A673 (cell line): ENCODE results near the gene CCDC178. TPM values are rescaled to one million over a fixed set of nuclear protein-coding genes. Genes with fewer than 3 reads are reported as not detected.

Experiments
- BruUV-seq: library from RNA; stranded (reverse); fragments of 400-500 nt; replicated peaks from 2 replicates; lab custom pipeline; 2021; lab: Mats Ljungman, UMichigan
- CTCF ChIA-PET: fragments of 300-600 bp; sonication (Branson Sonifier 250); formaldehyde crosslinking; loops from one replicate; lab custom pipeline; 2022; ENCODE audit warnings: antibody characterized with exemption; lab: Charles Lee
- POLR2A ChIA-PET: fragments of 300-600 bp; sonication (Branson Sonifier 250); formaldehyde crosslinking; loops from one replicate; lab custom pipeline; 2022; ENCODE audit warnings: antibody characterized with exemption; ENCODE audit not compliant: low non-redundant PET; lab: Charles Lee
- DNase-seq: peaks from one replicate; pipeline ENCODE4 v3.0.0-alpha.2; 2015; ENCODE audit warnings: low spot score
- H3K27ac ChIP-seq: fragments of 200-600 bp; sonication (generic); 2 replicates; pipeline ENCODE4 v1.5.1; 2016; ENCODE audit warnings: mixed run types, low read depth, mild to moderate bottlenecking, mixed read lengths, antibody characterized with exemption, low read length; ENCODE audit not compliant: poor library complexity, severe bottlenecking
- H3K27me3 ChIP-seq: fragments of 200-600 bp; sonication (generic); replicated peaks from 2 replicates; pipeline ENCODE4 v1.6.1; 2017; ENCODE audit warnings: mixed run types, low read depth, mild to moderate bottlenecking, mixed read lengths, antibody characterized with exemption, low read length; ENCODE audit not compliant: insufficient read depth, poor library complexity
- H3K36me3 ChIP-seq: fragments of 200-600 bp; sonication (generic); 2 replicates; pipeline ENCODE4 v1.6.1; 2016; ENCODE audit warnings: mixed run types, mild to moderate bottlenecking, mixed read lengths, antibody characterized with exemption, low read length; ENCODE audit not compliant: insufficient read depth, poor library complexity, severe bottlenecking
- H3K4me1 ChIP-seq: fragments of 200-600 bp; sonication (generic); 2 replicates; pipeline ENCODE4 v1.6.1; 2017; ENCODE audit warnings: mixed run types, mild to moderate bottlenecking, mixed read lengths, antibody characterized with exemption, low read length; ENCODE audit not compliant: insufficient read depth, poor library complexity, severe bottlenecking
- H3K4me3 ChIP-seq: fragments of 200-600 bp; sonication (generic); 2 replicates; pipeline ENCODE4 v1.5.1; 2016; ENCODE audit warnings: low read depth, mixed run types, mild to moderate bottlenecking, mixed read lengths, low read length; ENCODE audit not compliant: poor library complexity, severe bottlenecking
- H3K9me3 ChIP-seq: fragments of 200-600 bp; sonication (generic); 2 replicates; pipeline ENCODE4 v1.6.1; 2016; ENCODE audit warnings: mixed run types, low read depth, mild to moderate bottlenecking, mixed read lengths, antibody characterized with exemption, low read length; ENCODE audit not compliant: poor library complexity, severe bottlenecking
- EZH2 ChIP-seq: fragments of 200-600 bp; sonication (generic); IDR thresholded peaks from 2 replicates; pipeline ENCODE4 v1.6.1; 2017; ENCODE audit warnings: borderline replicate concordance, low read depth, mild to moderate bottlenecking, mixed read lengths, antibody characterized with exemption, low read length; ENCODE audit not compliant: poor library complexity, severe bottlenecking
- intact Hi-C: fragments of 100-400 bp; cut with micrococcal nuclease; formaldehyde crosslinking; loops from one replicate; pipeline ENCODE4 v1.10.0; 2022; ENCODE audit not compliant: unreplicated experiment
- total RNA-seq: library from RNA; stranded (reverse); gene quantifications from 2 replicates; pipeline ENCODE4 v1.2.3, GENCODE V29; 2021
- TF ChIP-seq, protein P1 (sequence below): fragments of 300-800, 200-600 bp; sonication (generic); conservative IDR thresholded peaks from 2 replicates; pipeline ENCODE4 v1.5.1; 2017; ENCODE audit warnings: low read depth, mild to moderate bottlenecking, antibody characterized with exemption, low read length, moderate library complexity, mixed read lengths

Gene CCDC178
- total RNA-seq, 1 experiment from 2014 or later: not detected

DNA sequence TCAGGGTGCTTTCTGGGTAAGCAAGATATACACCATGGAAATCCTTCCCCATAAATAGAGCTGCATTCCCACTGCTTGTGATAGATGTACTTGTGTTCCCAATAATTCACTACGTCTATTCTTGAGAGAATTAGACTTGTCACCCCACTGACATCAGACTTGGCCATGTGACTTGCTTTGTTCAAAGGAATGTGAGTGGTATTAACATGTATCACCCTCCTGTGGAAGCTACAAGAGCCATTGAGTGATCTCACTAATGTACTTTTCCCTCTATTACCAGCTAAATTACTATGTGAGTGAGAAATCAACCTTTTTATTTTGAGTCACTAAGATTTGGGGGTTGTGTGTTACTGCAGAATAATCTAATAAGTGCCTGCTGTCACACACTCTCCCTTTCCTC is 176.0 kb downstream of the CCDC178 start:
- no peaks in the 10 kb centered on the region for H3K36me3 ChIP-seq
- no peak overlapping the region for H3K4me3 ChIP-seq
- BruUV-seq: no TSS peak
- H3K27ac ChIP-seq: no peak overlapping the region
- H3K27me3 ChIP-seq: no peaks in the 10 kb centered on the region
- H3K4me1 ChIP-seq: no peaks in the 10 kb centered on the region
- DNase-seq: no peak
- H3K9me3 ChIP-seq: no peaks in the 10 kb centered on the region
- ChIA-PET POLR2A (no interaction called here), CTCF (no interaction called here)
- TF ChIP-seq, protein P1, sequence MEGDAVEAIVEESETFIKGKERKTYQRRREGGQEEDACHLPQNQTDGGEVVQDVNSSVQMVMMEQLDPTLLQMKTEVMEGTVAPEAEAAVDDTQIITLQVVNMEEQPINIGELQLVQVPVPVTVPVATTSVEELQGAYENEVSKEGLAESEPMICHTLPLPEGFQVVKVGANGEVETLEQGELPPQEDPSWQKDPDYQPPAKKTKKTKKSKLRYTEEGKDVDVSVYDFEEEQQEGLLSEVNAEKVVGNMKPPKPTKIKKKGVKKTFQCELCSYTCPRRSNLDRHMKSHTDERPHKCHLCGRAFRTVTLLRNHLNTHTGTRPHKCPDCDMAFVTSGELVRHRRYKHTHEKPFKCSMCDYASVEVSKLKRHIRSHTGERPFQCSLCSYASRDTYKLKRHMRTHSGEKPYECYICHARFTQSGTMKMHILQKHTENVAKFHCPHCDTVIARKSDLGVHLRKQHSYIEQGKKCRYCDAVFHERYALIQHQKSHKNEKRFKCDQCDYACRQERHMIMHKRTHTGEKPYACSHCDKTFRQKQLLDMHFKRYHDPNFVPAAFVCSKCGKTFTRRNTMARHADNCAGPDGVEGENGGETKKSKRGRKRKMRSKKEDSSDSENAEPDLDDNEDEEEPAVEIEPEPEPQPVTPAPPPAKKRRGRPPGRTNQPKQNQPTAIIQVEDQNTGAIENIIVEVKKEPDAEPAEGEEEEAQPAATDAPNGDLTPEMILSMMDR: no peak
- TF ChIP-seq EZH2: no peak
- intact Hi-C loops: no loop called here

DNA sequence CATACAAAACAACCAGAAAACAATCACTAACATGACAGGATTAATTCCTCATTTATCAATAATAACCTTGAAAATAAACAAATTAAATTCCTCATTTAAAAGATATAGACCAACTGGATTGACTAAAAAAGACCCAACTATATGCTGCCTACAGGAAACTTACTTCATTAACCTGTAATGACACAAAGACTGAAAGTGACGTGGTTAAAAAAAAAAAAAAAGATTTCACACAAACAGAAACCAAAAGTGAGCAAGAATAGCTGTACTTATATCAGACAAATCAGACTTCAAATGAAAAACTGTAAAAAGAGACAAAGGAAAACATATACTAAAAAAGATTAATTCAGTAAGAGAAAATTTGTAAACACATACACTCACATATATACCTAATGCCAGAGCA is 201.2 kb downstream of the CCDC178 start:
- DNase-seq: no peak
- ChIA-PET POLR2A (interaction anchor here (0.5 kb wide), 1 partner anchor 315 kb away, joined by 3 read pairs; no protein-coding TSS in a partner anchor), CTCF (interaction anchor here (0.6 kb wide), 1 partner anchor 29 kb away, joined by 6 read pairs; no protein-coding TSS in a partner anchor)
- TF ChIP-seq, protein P1: no peak
- no peak for TF ChIP-seq EZH2
- no TSS peak for BruUV-seq
- Histone ChIP-seq H3K36me3 (no peaks in the 10 kb centered on the region), H3K27ac (no peak overlapping the region), H3K9me3 (no peaks in the 10 kb centered on the region), H3K27me3 (no peaks in the 10 kb centered on the region), H3K4me3 (no peak overlapping the region), H3K4me1 (no peaks in the 10 kb centered on the region)
- intact Hi-C loops: loop anchor here (10.0 kb wide), 1 partner anchor 426 kb away; no protein-coding TSS in a partner anchor

DNA sequence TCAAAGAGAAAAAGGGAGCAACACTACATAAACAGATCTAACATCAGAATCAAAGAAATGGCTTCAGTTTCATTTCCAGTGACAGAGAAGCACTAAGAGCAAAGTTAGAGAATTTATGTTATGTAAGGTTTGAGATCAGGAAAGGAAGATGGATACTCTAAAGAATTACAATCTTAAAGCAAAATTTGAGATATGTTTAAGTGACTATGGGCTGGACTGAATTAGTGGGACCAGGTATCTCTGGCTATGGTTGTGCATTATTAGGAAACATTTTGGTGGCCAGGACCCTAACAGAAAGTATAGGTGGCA is 208.2 kb downstream of the CCDC178 start:
- intact Hi-C loops: loop anchor here (2.0 to 10.0 kb wide), 3 partner anchors 261 to 529 kb away; no protein-coding TSS in a partner anchor

More for the DNA sequence above, 208.2 kb downstream of the CCDC178 start:
- Histone ChIP-seq H3K27ac (no peak overlapping the region), H3K4me3 (no peak overlapping the region), H3K27me3 (no peaks in the 10 kb centered on the region), H3K4me1 (no peaks in the 10 kb centered on the region), H3K36me3 (no peaks in the 10 kb centered on the region), H3K9me3 (no peaks in the 10 kb centered on the region)
- no TSS peak for BruUV-seq
- no peak for TF ChIP-seq EZH2
- TF ChIP-seq, protein P1: no peak; the same call in 1 of the 2 replicates
- POLR2A ChIA-PET: interaction anchor here (0.6 kb wide), 1 partner anchor 549 kb away, joined by 3 read pairs; no protein-coding TSS in a partner anchor
- CTCF ChIA-PET: interaction anchor here (0.5 to 1.4 kb wide), 7 partner anchors 10 to 1074 kb away, joined by 3 to 5 read pairs (median 4); no protein-coding TSS in a partner anchor
- DNase-seq: no peak
